Esophagus muscularis mucosa (tissue), 4 donors: ENCODE results near the gene TMEM131.

ENCODE experiments used
- CTCF ChIP-seq, 3 experiments: fragments of 200-600 bp in 2 of 3; fragments of 450-650 bp in 1 of 3; sonication (generic) in 2 of 3; IDR thresholded peaks; one replicate each; pipeline ENCODE4 v1.5.1; 2017 to 2019; ENCODE audit warnings: antibody characterized with exemption in 3 of 3, mild to moderate bottlenecking in 2 of 3, moderate library complexity in 1 of 3
- EP300 ChIP-seq: sonication (generic); formaldehyde crosslinking; IDR thresholded peaks from one replicate; pipeline ENCODE4 v1.6.1; 2017; ENCODE audit warnings: antibody characterized with exemption
- POLR2A ChIP-seq: fragments of 450-650 bp; IDR thresholded peaks from one replicate; pipeline ENCODE4 v1.6.1; 2017; ENCODE audit warnings: antibody characterized with exemption, moderate library complexity, mild to moderate bottlenecking, low read depth
- POLR2AphosphoS5 ChIP-seq, 2 donors: sonication (generic); formaldehyde crosslinking; IDR thresholded peaks; one replicate each; pipeline ENCODE4 v1.6.1; 2017; ENCODE audit warnings: antibody characterized with exemption in 2 of 2

- TF ChIP-seq CTCF (IDR thresholded peaks at IDR 0.05), result no peak
- no peak for TF ChIP-seq POLR2AphosphoS5 (IDR thresholded peaks at IDR 0.05)
- TF ChIP-seq POLR2A, result no peak
- TF ChIP-seq EP300, result no peak
Measured at GRCh38 chr2:98026927-98027522, 31.3 kb upstream of the TMEM131 start.
